GM11168 (cell line): ENCODE results near the gene SHROOM3.

Experiments used
- in situ Hi-C: fragments of 300-500 bp; cut with MboI; formaldehyde crosslinking; loops from one replicate; pipeline ENCODE4 v1.12.0; 2022; ENCODE audit warnings: low sequenced_read_pairs; ENCODE audit not compliant: unreplicated experiment

The SHROOM3 gene

GRCh38 chr4:76822303-76822702 is 387.3 kb downstream of the SHROOM3 start:
- in situ Hi-C loops = no loop called here

GRCh38 chr4:76823495-76823894 is 388.5 kb downstream of the SHROOM3 start:
- in situ Hi-C loops = no loop called here

GRCh38 chr4:76830612-76830963 is 395.6 kb downstream of the SHROOM3 start:
- in situ Hi-C loops = no loop called here

GRCh38 chr4:76830964-76831703 is 396.1 kb downstream of the SHROOM3 start:
- in situ Hi-C loops = no loop called here

GRCh38 chr4:76831711-76832373 is 396.8 kb downstream of the SHROOM3 start:
- in situ Hi-C loops = no loop called here
